Astrocyte (in vitro differentiated cells and primary cell): Measurements from ENCODE around the gene APC2. TPM values are rescaled to one million over a fixed set of nuclear protein-coding genes. Genes with fewer than 3 reads are reported as not detected.

Experiments used
- DNase-seq: peaks from one replicate; pipeline ENCODE4 v3.0.0-alpha.2; 2010; ENCODE audit warnings: low read depth
- FAIRE-seq: peaks from 2 replicates; lab custom pipeline; 2011; peaks lifted over from hg19 to GRCh38; lab: Jason Lieb, UNC
- H2AFZ ChIP-seq: 2 replicates; pipeline ENCODE4 v1.6.0; 2012; ENCODE audit warnings: low read depth, low read length, inconsistent platforms
- H3K27ac ChIP-seq: 2 replicates; pipeline ENCODE4 v1.5.1; 2011; ENCODE audit warnings: low read depth, low read length, inconsistent platforms
- H3K27me3 ChIP-seq: 2 replicates; pipeline ENCODE4 v1.6.0; 2011; ENCODE audit warnings: low read length, inconsistent platforms; ENCODE audit not compliant: insufficient read depth
- H3K36me3 ChIP-seq: 2 replicates; pipeline ENCODE4 v1.5.1; 2011; ENCODE audit warnings: low read length, inconsistent platforms; ENCODE audit not compliant: insufficient read depth
- H3K4me1 ChIP-seq: 2 replicates; pipeline ENCODE4 v1.5.1; 2011; ENCODE audit warnings: low read length, inconsistent platforms; ENCODE audit not compliant: insufficient read depth
- H3K4me2 ChIP-seq: 2 replicates; pipeline ENCODE4 v1.6.0; 2012; ENCODE audit warnings: low read length, inconsistent platforms
- H3K4me3 ChIP-seq: 2 replicates; pipeline ENCODE4 v1.5.1; 2011; ENCODE audit warnings: low read depth, mild to moderate bottlenecking, low read length, inconsistent platforms; ENCODE audit not compliant: insufficient read depth
- H3K79me2 ChIP-seq: 2 replicates; pipeline ENCODE4 v1.6.0; 2012; ENCODE audit warnings: mild to moderate bottlenecking, low read length, inconsistent platforms; ENCODE audit not compliant: insufficient read depth
- H3K9ac ChIP-seq: 2 replicates; pipeline ENCODE4 v1.6.0; 2012; ENCODE audit warnings: mild to moderate bottlenecking, low read length, inconsistent platforms
- H3K9me3 ChIP-seq: 2 replicates; pipeline ENCODE4 v1.5.1; 2012; ENCODE audit warnings: low read depth, mild to moderate bottlenecking, low read length, inconsistent platforms; ENCODE audit not compliant: insufficient read depth
- H4K20me1 ChIP-seq: 2 replicates; pipeline ENCODE4 v1.6.0; 2012; ENCODE audit warnings: low read length, inconsistent platforms; ENCODE audit not compliant: insufficient read depth
- H3K27ac Mint-ChIP-seq: one replicate; pipeline ENCODE4 v1.8.0; 2021; ENCODE audit warnings: mild to moderate bottlenecking, mixed read lengths; ENCODE audit not compliant: unreplicated experiment
- H3K27me3 Mint-ChIP-seq: one replicate; pipeline ENCODE4 v1.8.0; 2021; ENCODE audit warnings: low read depth, mixed read lengths; ENCODE audit not compliant: unreplicated experiment
- H3K36me3 Mint-ChIP-seq: one replicate; pipeline ENCODE4 v1.8.0; 2021; ENCODE audit warnings: low read depth, mixed read lengths; ENCODE audit not compliant: unreplicated experiment
- H3K4me1 Mint-ChIP-seq: one replicate; pipeline ENCODE4 v1.8.0; 2021; ENCODE audit warnings: low read depth, mixed read lengths; ENCODE audit not compliant: unreplicated experiment
- H3K4me3 Mint-ChIP-seq: one replicate; pipeline ENCODE4 v1.8.0; 2021; ENCODE audit warnings: mild to moderate bottlenecking, moderate library complexity, mixed read lengths; ENCODE audit not compliant: unreplicated experiment
- H3K9me3 Mint-ChIP-seq: one replicate; pipeline ENCODE4 v1.8.0; 2021; ENCODE audit warnings: mild to moderate bottlenecking, mixed read lengths; ENCODE audit not compliant: unreplicated experiment
- CTCF ChIP-seq: IDR thresholded peaks from 2 replicates; pipeline ENCODE4 v1.5.1; 2011; ENCODE audit warnings: low read depth, mild to moderate bottlenecking, inconsistent platforms, low read length, moderate library complexity; ENCODE audit not compliant: insufficient read depth
- EZH2 ChIP-seq: IDR thresholded peaks from 2 replicates; pipeline ENCODE4 v1.6.1; 2012; ENCODE audit warnings: mild to moderate bottlenecking, low read length, inconsistent platforms; ENCODE audit not compliant: insufficient read depth
- total RNA-seq: library from RNA; stranded (reverse); gene quantifications from 2 replicates; pipeline ENCODE4 v1.2.1, GENCODE V29; 2021

APC2 gene
- total RNA-seq, 1 donor from 2014 or later, result 7.1 TPM

GRCh38 chr19:1408300-1409203 is 41.4 kb upstream of the APC2 start:
- Histone ChIP-seq H4K20me1 (peaks cover 51% of the 10 kb centered on the region), H3K4me3 (peak overlapping the region; percentile 84), H3K79me2 (peaks cover 60% of the 10 kb centered on the region), H2AFZ (no peak overlapping the region), H3K4me1 (peaks cover 43% of the 10 kb centered on the region), H3K9me3 (no peaks in the 10 kb centered on the region), H3K9ac (peak overlapping the region; percentile 93), H3K27ac (peak overlapping the region; percentile 87), H3K27me3 (no peaks in the 10 kb centered on the region), H3K4me2 (peak overlapping the region; percentile 96), H3K36me3 (peaks cover 5% of the 10 kb centered on the region)
- FAIRE-seq, result no peak
- Mint-ChIP-seq H3K9me3 (no peaks in the 10 kb centered on the region), H3K36me3 (peaks cover 4% of the 10 kb centered on the region), H3K27me3 (no peaks in the 10 kb centered on the region), H3K27ac (peak overlapping the region; percentile 96), H3K4me3 (peak overlapping the region; percentile 97), H3K4me1 (peaks cover 32% of the 10 kb centered on the region)
- DNase-seq, result peak; percentile 36
- no peak for TF ChIP-seq CTCF
- no peak for TF ChIP-seq EZH2

GRCh38 chr19:1409204-1410005 is 40.5 kb upstream of the APC2 start:
- Histone ChIP-seq H3K9me3 (no peaks in the 10 kb centered on the region), H4K20me1 (peaks cover 59% of the 10 kb centered on the region), H3K9ac (peak overlapping the region; percentile 93), H3K4me2 (peak overlapping the region; percentile 96), H3K36me3 (peaks cover 7% of the 10 kb centered on the region), H3K27ac (peak overlapping the region; percentile 87), H2AFZ (no peak overlapping the region), H3K79me2 (peaks cover 68% of the 10 kb centered on the region), H3K4me3 (peak overlapping the region; percentile 84), H3K4me1 (peaks cover 43% of the 10 kb centered on the region), H3K27me3 (no peaks in the 10 kb centered on the region)
- H3K27me3 Mint-ChIP-seq, result no peaks in the 10 kb centered on the region
- no peak for FAIRE-seq
- H3K36me3 Mint-ChIP-seq, result peaks cover 4% of the 10 kb centered on the region
- no peak for DNase-seq
- H3K4me1 Mint-ChIP-seq, result peaks cover 35% of the 10 kb centered on the region
- H3K4me3 Mint-ChIP-seq, result peak overlapping the region; percentile 97
- H3K9me3 Mint-ChIP-seq, result no peaks in the 10 kb centered on the region
- no peak for TF ChIP-seq EZH2
- no peak for TF ChIP-seq CTCF
- H3K27ac Mint-ChIP-seq, result peak overlapping the region; percentile 96
